ENCODE measurements around the gene GPR26.
"Not testable (repeated sequence)": the region's sequence is repeated elsewhere in the genome, so short reads cannot be mapped to it uniquely, and the experiment has no call there.

The GPR26 gene

DNA sequence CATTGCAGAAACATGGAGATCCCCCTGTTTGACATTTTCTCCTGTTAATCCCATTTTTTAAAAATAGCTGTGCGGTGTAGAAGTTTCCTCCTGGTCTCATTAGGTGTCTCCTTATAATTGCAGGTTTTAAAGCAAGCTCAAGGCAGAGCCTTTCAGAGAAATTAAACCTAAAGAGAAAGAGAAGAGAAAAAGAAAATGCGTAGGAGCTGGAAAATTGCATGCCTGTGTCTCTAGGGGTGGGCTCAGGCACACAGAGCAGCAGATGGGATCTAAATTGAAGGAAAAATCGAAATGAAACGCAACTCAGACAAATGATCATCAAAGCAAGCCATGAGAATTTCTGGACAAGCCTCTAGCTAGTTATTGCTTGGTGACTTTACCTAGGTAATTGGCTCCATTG lies 40.1 kb downstream of the GPR26 start:
- no peak for DNase-seq (ENCODE audit: low read depth in 2 of 2)

DNA sequence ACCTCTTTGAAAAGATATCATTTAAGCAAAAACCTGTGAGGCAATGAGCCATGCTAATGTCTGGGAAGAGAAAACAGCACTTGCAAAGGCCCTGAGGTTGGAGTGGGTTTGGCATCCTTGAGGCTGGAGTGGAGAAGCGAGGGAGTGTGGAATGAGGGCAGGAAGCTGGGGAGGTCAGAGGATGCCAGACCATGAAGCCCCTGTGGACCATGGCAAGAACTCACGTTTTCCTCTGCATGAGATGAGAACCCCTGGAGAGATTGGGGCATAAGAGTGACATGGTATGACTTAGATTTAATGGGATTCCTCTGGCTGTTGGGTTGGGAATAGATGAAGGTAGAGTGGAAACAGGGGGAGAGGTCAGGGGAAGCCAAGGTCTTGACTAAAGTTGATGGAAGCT lies 49.4 kb downstream of the GPR26 start:
- DNase-seq (ENCODE audit: low read depth in 2 of 2) = no peak

DNA sequence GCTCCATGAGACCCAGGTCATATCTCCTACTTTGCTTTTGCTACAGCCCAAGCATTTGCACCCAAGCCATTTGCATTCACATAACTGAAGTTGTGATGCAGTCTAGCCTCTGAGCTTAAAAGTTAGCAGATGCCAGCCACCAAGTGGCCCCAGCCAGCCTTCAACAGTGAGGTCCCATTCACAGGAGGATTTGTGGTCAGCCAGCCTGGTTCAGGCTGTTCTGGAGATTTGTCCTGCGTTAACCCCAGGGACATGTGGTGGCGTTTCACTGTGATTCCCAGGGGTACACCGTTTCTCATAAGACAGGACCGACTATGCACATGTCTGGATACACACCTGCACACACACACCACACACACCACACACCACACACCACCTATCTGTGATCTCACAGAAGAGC lies 51.2 kb downstream of the GPR26 start:
- DNase-seq (ENCODE audit: low read depth in 2 of 2) = no peak

DNA sequence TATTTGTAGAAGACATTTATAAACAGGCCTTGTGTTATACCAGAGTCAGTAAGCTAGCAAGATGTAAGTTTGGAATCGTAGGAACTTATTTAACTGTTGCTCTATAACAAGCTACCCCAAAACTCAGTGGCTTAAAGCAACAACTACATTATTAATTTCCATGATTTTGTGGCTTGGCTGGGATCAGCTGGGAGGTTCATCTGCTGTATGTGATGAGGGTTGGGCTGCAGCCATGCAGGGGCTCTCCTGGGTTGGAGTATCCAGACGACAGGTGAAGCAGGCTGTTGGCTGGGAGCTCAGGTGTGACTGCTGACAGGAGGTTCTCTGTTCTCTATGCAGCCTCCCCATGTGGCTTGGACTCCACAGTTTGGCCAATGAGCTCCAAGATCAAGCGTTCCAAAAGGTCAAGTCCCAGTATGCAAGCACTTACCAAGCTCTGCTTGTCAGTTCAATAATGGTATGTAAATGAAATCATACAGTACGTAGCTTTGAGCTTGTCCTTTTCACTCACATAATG lies 52.4 kb downstream of the GPR26 start:
- no peak for DNase-seq (ENCODE audit: low read depth in 2 of 2)

DNA sequence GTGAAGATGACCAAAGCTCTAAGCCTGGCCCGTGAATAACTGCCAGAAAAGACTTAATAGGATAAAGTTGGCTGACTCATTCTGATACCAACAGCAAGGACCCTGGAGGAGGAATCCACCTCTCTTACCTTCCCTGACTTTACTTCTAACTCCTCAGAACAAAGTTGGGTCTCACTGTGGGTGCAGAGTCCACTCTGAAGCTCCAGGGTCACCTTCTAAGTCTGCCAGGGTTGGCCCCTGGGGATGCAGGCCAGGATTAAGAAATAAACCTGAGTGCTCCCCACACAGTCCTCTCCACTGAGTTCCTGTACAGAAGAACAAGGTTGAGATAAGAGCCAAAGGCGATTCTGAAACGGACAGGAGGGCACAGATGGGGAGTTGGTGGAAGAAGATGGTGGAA lies 54.4 kb downstream of the GPR26 start:
- no peak for DNase-seq (ENCODE audit: low read depth in 2 of 2)

DNA sequence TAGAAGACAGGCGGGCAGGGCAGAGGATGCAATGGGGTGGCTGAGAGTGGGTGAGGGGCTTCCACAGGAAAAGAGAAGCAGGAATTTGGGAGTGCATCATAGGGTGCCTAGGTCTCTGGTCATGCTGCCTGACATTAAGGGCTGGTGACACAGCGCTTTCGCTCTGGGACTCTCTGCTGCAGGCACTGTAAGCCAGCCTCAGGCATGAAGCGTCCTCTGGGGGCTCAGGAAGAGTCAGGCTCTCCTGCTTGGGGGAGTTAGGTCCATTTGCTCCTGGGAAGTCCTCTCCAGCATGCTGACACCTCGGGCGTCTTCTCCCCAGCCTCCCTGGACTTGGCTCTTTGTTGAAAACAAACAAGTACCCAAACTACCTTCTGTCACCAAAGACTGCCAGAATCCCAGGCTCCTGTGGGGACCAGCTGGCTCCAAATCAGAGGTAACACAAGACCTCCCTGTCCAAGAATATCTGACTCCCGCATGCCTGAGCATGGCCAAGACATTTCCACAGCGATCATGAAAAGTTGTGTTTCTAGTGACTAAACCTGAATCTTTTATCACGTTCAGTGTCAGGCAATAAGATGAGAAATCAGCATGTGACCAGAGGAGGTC lies 55.4 kb downstream of the GPR26 start:
- DNase-seq (ENCODE audit: low read depth in 2 of 2) = no peak

DNA sequence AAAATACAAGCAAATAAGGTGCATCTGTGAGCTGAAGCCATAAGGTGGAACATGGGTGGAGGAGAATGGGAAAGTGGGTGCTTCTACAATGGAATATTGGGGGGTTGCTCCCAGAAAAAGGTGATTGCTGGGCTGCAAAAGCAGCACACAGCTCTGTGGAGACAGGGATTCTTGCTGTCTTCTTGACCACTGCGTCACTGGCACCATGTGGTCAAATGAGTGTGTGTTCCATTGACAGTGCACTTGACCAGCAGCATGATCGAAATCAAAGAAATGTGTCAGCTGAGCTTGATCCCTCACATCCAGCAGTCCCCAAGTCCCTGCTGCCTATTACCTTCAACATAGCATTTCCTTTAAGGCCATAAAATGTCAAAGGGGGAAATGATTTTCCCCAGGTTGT lies 56.2 kb downstream of the GPR26 start:
- no peak for DNase-seq (ENCODE audit: low read depth in 2 of 2)

DNA sequence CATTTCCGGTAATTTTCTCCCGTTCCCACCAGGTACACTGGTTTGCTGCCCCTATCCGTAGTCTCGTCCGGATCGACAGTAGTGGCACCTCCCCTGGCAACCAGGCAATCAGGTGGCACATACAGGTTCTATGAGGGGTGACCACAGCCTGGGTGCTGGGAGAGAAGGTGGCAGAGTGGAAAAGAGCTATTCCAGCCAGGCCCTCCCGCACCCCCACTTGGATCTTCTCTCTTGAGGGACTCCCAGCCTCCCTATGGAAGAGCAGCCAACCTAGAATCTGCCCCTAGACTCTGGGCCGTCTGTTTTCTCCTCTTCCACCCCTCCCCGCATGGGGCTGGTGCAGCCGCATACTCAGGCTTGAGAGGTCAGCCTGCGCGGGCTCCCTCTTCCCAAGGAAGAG lies 58.6 kb downstream of the GPR26 start:
- no peak for DNase-seq (ENCODE audit: low read depth in 2 of 2)

DNA sequence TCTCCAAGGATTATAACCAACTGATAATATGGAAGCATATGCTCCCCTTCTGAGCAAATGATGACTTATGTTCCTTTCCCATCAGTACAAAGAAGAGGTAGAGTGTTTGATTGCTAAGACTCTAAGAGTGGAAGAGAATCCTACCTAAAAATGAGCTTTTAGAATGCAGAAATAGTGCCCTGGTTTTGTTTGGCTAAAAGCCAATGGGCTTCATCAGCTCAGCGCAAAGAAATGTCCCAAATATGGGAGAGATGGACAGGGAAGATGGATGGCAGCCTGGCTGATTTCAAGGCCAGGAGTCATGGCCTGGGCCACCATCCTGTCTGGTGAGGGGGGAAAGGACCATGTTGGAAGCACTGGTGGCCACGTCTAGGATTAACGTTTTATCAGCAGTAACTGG lies 60.2 kb downstream of the GPR26 start:
- no peak for DNase-seq (ENCODE audit: low read depth in 2 of 2)

DNA sequence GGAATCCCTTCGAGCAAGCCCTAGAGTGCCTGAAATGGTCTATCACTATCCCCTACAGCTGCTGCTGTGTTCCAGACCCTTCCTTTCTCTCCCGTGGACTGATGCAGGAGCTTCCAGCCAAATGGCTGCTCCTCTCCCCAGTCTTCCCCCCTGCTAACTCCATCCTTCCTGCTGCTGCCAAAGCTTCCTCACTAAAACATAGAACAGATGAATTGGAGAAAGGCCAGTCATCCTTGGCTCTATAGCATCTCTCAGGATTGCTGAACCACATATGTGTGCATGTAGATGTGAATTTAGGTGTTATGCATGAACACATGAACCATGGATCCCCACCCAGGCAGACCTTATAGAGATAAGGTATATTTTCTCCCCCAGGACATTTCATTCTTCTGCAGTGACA lies 60.7 kb downstream of the GPR26 start:
- no peak for DNase-seq (ENCODE audit: low read depth in 2 of 2)

DNA sequence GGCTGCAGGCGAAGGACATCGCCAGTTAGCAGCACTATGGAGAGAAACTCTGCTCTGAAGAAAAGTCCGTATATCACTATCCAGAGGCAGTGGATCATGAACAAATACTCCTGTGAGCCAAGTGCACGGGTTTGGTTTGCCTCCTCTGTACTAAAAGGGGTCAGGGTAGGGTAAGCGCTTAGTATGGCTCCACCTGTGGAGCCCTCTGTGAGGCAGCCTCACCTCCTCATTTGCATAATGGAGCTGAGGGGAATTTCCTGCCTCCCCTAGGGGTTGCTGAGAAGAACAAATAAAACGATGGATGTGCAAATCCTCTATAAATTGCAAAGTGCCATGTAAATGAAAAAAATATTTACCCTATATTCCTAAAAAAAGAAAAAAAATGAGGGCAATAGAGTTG lies 63.4 kb downstream of the GPR26 start:
- DNase-seq (ENCODE audit: low read depth in 2 of 2) = no peak

DNA sequence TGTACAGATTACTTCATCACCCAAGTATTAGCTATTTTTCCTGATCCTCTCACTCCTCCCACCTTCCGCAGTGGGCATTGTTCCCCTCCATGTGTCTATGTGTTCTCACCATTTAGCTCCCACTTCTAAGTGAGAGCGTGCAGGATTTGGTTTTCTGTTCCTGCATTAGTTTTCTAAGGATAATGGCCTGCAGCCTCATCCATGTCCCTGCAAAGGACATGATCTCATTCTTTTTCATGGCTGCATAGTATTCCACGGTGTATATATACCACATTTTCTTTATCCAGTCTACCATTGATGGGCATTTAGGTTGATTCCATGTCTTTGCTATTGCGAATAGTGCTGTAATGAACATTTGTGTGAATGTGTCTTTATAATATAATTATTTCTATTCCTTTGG lies 70.8 kb downstream of the GPR26 start:
- not testable (repeated sequence) for DNase-seq (ENCODE audit: low read depth in 2 of 2)

DNA sequence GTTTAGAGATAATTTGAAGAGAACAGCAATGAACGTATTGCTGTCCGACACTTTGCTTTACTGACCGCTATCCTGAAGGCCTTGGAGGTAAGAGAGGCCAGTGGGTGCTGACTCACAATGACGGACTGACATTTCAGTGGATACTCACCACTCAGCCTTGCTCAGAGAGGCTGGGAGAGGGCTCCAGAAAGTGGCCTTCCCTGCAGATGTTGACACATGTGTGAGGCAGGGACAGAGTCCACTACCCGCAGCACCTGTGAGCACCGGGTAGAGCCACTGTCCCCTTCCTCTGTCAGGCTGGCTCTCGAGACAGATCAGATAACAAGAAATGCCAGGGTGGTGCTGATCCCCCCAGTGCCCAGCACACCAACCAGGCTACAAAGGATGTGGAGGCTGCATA lies 75.0 kb downstream of the GPR26 start:
- DNase-seq (ENCODE audit: low read depth in 2 of 2) = no peak

DNA sequence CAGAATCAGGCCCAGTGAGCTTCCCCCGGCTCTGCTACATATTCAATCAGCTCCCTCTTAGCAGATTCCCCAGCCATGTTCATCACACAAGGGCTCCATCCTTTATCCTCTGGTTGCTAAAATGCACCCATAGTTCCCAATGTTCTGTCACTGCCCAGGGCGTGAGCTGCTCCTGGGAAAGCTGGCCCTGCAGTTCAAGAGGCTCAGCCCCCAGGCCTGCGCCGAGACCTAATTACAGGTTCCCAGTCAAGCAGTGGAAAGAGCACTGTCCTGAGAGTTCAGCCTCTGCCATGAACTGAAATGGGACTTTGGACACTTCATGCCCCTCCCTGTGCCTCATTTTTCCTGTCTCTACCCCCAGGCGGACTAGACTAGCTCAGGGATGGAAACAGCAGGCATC lies 75.6 kb downstream of the GPR26 start:
- no peak for DNase-seq (ENCODE audit: low read depth in 2 of 2)

DNA sequence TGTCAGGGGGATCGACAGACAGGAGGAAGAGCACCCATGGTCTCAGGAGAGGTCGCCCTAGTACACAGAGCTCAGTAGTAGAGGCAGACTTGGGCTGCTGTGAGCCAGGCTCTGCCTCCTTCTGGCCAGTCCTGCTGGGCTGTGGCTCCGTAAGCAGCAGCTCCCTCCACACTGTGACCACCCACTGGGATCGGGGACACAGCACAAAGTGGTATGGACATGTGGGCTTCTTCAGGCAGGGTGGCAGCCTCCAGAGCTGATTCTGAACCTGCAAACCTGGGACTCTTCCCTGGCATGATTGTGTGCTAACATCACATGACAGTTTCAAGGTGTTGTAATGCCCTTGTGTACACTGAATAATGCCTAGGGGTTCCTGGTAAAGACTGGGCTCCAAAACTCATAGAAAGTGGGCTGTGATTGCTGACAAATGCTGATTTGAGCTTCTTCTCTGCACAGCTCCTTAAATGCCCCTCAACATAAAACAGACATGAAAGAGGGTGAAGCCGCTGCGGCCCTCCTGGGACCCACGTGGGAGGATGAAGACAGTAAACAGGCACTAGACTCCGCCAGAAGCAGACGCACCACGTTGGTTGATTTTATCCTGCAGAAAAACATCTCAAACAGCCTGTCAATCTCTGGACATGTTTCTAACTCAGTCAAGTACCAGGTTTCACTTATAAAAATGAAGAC lies 76.7 kb downstream of the GPR26 start:
- DNase-seq (ENCODE audit: low read depth in 2 of 2) = no peak

DNA sequence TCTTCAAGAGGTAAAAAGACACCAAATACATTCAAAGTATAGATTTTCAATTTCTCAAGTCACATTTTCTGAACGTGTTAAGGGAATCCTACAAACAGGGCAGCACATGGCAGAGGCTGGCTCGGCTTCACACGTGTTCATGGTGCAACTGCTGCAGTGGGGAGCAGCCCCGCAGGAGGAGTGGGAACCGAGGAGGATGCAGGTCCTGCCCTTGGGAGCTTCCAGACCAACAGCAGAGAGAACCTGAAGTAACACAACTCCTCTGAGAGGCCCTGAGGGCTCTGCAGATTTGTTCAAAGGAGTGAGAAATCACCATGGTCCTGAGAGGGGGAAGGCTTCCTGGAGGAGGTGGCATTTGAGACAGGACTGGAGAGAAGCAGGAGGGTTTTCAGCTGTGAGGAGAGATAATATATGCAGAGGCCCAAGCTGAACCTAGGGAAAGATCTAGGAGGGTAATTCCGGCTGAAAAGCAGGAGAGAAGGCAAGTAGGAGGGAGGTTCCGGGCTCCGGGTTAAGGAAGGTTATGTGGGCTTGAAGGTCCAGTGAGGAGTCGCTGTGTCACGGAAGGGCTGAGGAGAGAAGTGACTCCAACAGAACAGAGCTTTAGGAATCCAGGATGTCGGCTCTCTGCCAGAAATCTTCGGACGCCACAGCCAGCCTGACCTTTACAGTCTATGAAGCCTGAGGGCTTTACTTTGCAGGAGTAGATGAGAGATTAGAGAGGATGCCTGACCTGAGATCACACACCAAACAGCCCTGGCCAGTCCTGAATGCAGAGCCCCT lies 77.5 kb downstream of the GPR26 start:
- DNase-seq (ENCODE audit: low read depth in 2 of 2) = no peak

DNA sequence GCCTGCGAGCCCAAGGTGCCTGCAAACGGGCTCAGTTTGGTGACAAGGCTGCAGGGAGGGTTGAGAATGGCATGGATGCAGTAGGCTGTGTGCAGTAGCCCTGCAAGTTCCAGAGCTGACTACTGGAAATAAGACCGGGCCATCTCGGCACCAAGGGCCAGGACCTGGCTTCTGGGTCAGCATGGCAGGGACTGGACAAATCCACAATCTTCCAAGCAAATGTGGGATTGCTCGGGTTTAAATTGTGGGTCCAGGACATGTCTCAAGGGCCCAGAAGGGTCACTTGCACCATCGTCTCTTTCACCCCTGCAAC lies 78.0 kb downstream of the GPR26 start:
- no peak for DNase-seq (ENCODE audit: low read depth in 2 of 2)
